Panc1 (cell line): ENCODE measurements around the gene NUP133. TPM values are rescaled to one million over a fixed set of nuclear protein-coding genes. Genes with fewer than 3 reads are reported as not detected.

Experiments used
- ATAC-seq: fragments of 200-7000 bp; cut with Tn5 transposase; 2 replicates; pipeline ENCODE4 v1.9.1; 2020; ENCODE audit warnings: mild to moderate bottlenecking, moderate library complexity
- BruUV-seq: library from RNA; stranded (reverse); fragments of 400-500 nt; replicated peaks from 2 replicates; lab custom pipeline; 2021; lab: Mats Ljungman, UMichigan
- CTCF ChIA-PET: fragments of 300-600 bp; sonication (Branson Sonifier 250); formaldehyde crosslinking; loops from one replicate; lab custom pipeline; 2022; ENCODE audit warnings: antibody characterized with exemption; lab: Charles Lee
- POLR2A ChIA-PET: fragments of 300-600 bp; sonication (Branson Sonifier 250); formaldehyde crosslinking; loops from one replicate; lab custom pipeline; 2022; ENCODE audit warnings: antibody characterized with exemption; lab: Charles Lee
- DNase-seq: peaks from one replicate; pipeline ENCODE4 v3.0.0-alpha.2; 2010; ENCODE audit warnings: low read depth, low spot score
- H3K27ac ChIP-seq: 2 replicates; pipeline ENCODE4 v1.5.1; 2011; ENCODE audit warnings: mild to moderate bottlenecking, low read length, inconsistent platforms
- H3K27me3 ChIP-seq: fragments of 200-500 bp; sonication (Bioruptor generic); 2 replicates; pipeline ENCODE4 v1.6.0; 2014; ENCODE audit warnings: low read length, inconsistent platforms; ENCODE audit not compliant: control insufficient read depth, insufficient read depth
- H3K36me3 ChIP-seq: fragments of 200-500 bp; sonication (Bioruptor generic); 2 replicates; pipeline ENCODE4 v1.5.1; 2014; ENCODE audit warnings: inconsistent platforms, mild to moderate bottlenecking, low read length, moderate library complexity; ENCODE audit not compliant: control insufficient read depth, insufficient read depth
- H3K4me1 ChIP-seq: 2 replicates; pipeline ENCODE4 v1.5.1; 2011; ENCODE audit warnings: inconsistent platforms, mild to moderate bottlenecking, low read length, moderate library complexity; ENCODE audit not compliant: control insufficient read depth, insufficient read depth
- H3K4me3 ChIP-seq, 2 experiments: 2 replicates each; pipeline ENCODE4 v1.5.1; 2011 to 2012; ENCODE audit warnings: low read depth in 2 of 2, low read length in 2 of 2, mild to moderate bottlenecking in 2 of 2, inconsistent platforms in 1 of 2, moderate library complexity in 1 of 2
- H3K9me3 ChIP-seq: fragments of 200-500 bp; sonication (Bioruptor generic); 2 replicates; pipeline ENCODE4 v1.5.1; 2014; ENCODE audit warnings: low read depth, mild to moderate bottlenecking, inconsistent platforms, low read length, moderate library complexity; ENCODE audit not compliant: control insufficient read depth, insufficient read depth
- POLR2AphosphoS5 ChIP-seq: IDR thresholded peaks from 2 replicates; pipeline ENCODE4 v1.6.1; 2012; ENCODE audit warnings: mild to moderate bottlenecking, low read depth, low read length, moderate library complexity
- SIN3A ChIP-seq: IDR thresholded peaks from 2 replicates; pipeline ENCODE4 v1.6.1; 2012; ENCODE audit warnings: low read depth, mild to moderate bottlenecking, low read length, moderate library complexity, borderline replicate concordance; ENCODE audit not compliant: insufficient read depth
- TCF7L2 ChIP-seq: IDR thresholded peaks from 2 replicates; pipeline ENCODE4 v1.6.1; 2011; ENCODE audit warnings: mild to moderate bottlenecking, low read depth, low read length, inconsistent platforms
- in situ Hi-C: cut with HindIII; loops from 2 replicates; pipeline ENCODE4 v1.10.0; 2016; ENCODE audit warnings: low sequenced_read_pairs, low pct_unique_long_range_greater_than_20kb
- intact Hi-C: fragments of 100-400 bp; cut with micrococcal nuclease; formaldehyde crosslinking; loops from one replicate; pipeline ENCODE4 v1.10.0; 2022; ENCODE audit not compliant: unreplicated experiment
- total RNA-seq: library from RNA; stranded (reverse); gene quantifications from one replicate; pipeline ENCODE4 v1.2.1, GENCODE V29; 2021; ENCODE audit not compliant: unreplicated experiment
- TF ChIP-seq, protein P1 (sequence below): fragments of 450-650 bp; IDR thresholded peaks from 2 replicates; pipeline ENCODE4 v1.5.1; 2017; ENCODE audit warnings: mild to moderate bottlenecking
- TF ChIP-seq, protein P2 (sequence below), 2 experiments: IDR thresholded peaks; 2 replicates each; pipeline ENCODE4 v1.6.1; 2011 to 2012; ENCODE audit warnings: low read depth in 2 of 2, control low read depth in 1 of 2, low read length in 1 of 2, mild to moderate bottlenecking in 1 of 2, moderate library complexity in 1 of 2; ENCODE audit not compliant: insufficient read depth in 1 of 2

Gene NUP133
- total RNA-seq, 1 experiment from 2014 or later, result 39.5 TPM

DNA sequence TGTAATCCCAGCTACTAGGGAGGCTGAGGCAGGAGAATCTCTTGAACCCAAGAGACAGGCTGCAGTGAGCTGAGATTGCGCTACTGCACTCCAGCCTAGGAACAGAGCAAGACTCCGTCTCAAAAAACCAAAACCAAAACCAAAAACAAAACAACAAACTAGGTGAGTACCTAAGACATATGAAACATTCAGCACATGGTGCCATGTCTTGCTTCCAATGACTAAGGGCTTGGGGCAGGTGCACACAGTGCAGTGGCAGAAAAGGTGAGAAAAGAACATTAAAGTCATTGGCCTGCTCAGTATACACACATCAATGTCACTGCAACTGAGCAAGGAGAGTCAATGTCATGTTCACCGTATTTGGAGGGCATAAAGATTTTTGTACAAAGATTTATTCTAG, 70.1 kb downstream of the NUP133 start:
- intact Hi-C loops, result no loop called here
- Histone ChIP-seq H3K27me3 (no peaks in the 10 kb centered on the region; the same call in 1 of the 2 replicates), H3K36me3 (no peaks in the 10 kb centered on the region), H3K9me3 (no peaks in the 10 kb centered on the region), H3K4me3 (no peak overlapping the region), H3K4me1 (no peaks in the 10 kb centered on the region), H3K27ac (no peak overlapping the region)
- POLR2A ChIA-PET, result no interaction called here
- CTCF ChIA-PET, result no interaction called here
- TF ChIP-seq TCF7L2, result no peak
- no peak for TF ChIP-seq POLR2AphosphoS5
- TF ChIP-seq SIN3A, result no peak
- TF ChIP-seq, protein P1, sequence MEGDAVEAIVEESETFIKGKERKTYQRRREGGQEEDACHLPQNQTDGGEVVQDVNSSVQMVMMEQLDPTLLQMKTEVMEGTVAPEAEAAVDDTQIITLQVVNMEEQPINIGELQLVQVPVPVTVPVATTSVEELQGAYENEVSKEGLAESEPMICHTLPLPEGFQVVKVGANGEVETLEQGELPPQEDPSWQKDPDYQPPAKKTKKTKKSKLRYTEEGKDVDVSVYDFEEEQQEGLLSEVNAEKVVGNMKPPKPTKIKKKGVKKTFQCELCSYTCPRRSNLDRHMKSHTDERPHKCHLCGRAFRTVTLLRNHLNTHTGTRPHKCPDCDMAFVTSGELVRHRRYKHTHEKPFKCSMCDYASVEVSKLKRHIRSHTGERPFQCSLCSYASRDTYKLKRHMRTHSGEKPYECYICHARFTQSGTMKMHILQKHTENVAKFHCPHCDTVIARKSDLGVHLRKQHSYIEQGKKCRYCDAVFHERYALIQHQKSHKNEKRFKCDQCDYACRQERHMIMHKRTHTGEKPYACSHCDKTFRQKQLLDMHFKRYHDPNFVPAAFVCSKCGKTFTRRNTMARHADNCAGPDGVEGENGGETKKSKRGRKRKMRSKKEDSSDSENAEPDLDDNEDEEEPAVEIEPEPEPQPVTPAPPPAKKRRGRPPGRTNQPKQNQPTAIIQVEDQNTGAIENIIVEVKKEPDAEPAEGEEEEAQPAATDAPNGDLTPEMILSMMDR, result no peak
- TF ChIP-seq, protein P2, sequence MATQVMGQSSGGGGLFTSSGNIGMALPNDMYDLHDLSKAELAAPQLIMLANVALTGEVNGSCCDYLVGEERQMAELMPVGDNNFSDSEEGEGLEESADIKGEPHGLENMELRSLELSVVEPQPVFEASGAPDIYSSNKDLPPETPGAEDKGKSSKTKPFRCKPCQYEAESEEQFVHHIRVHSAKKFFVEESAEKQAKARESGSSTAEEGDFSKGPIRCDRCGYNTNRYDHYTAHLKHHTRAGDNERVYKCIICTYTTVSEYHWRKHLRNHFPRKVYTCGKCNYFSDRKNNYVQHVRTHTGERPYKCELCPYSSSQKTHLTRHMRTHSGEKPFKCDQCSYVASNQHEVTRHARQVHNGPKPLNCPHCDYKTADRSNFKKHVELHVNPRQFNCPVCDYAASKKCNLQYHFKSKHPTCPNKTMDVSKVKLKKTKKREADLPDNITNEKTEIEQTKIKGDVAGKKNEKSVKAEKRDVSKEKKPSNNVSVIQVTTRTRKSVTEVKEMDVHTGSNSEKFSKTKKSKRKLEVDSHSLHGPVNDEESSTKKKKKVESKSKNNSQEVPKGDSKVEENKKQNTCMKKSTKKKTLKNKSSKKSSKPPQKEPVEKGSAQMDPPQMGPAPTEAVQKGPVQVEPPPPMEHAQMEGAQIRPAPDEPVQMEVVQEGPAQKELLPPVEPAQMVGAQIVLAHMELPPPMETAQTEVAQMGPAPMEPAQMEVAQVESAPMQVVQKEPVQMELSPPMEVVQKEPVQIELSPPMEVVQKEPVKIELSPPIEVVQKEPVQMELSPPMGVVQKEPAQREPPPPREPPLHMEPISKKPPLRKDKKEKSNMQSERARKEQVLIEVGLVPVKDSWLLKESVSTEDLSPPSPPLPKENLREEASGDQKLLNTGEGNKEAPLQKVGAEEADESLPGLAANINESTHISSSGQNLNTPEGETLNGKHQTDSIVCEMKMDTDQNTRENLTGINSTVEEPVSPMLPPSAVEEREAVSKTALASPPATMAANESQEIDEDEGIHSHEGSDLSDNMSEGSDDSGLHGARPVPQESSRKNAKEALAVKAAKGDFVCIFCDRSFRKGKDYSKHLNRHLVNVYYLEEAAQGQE (IDR thresholded peaks at IDR 0.05; ENCODE audit: insufficient read depth in 1 of 2, low read depth in 2 of 2, low read length in 1 of 2), result no peak
- no TSS peak for BruUV-seq
- DNase-seq, result no peak
- in situ Hi-C loops, result no loop called here
- ATAC-seq, result no peak

DNA sequence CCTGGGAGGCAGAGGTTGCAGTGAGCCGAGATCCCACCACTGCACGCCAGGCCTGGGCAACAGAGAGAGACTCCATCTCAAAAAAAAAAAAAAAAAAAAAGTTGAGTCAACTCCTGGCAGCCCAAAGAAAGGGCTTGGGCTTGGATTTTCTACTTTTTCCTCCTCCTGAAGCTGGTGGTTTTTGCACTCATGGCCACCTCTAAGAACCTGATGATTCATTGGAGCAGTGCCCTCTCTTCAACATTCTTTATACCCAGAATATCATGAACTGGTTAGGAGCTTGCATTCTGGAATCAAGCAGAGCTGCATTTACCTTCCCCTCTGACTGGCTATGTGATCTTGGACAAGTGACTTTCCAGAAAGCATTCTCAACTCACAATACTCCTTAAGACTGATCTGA, 70.7 kb downstream of the NUP133 start:
- no peak for TF ChIP-seq TCF7L2
- TF ChIP-seq, protein P2 (IDR thresholded peaks at IDR 0.05; ENCODE audit: insufficient read depth in 1 of 2, low read depth in 2 of 2, low read length in 1 of 2), result no peak
- TF ChIP-seq, protein P1, result no peak
- no peak for TF ChIP-seq SIN3A
- TF ChIP-seq POLR2AphosphoS5, result no peak
- Histone ChIP-seq H3K36me3 (no peaks in the 10 kb centered on the region), H3K9me3 (no peaks in the 10 kb centered on the region), H3K4me3 (no peak overlapping the region), H3K27me3 (no peaks in the 10 kb centered on the region; the same call in 1 of the 2 replicates), H3K4me1 (no peaks in the 10 kb centered on the region), H3K27ac (no peak overlapping the region)
- ChIA-PET CTCF (interaction anchor here (0.7 kb wide), 1 partner anchor 118 kb away, joined by 5 read pairs; no protein-coding TSS in a partner anchor), POLR2A (no interaction called here)
- in situ Hi-C loops, result no loop called here
- intact Hi-C loops, result no loop called here
- BruUV-seq, result no TSS peak
- DNase-seq (no peak), ATAC-seq (no peak)
